IPS DF 4.7 (cell line): ENCODE data around the gene KCNMA1.

Experiments
- DNase-seq: peaks from one replicate; pipeline ENCODE4 v3.0.0-alpha.2; 2013; ENCODE audit warnings: low spot score; ENCODE audit errors: extremely low read depth

The KCNMA1 gene

GRCh38 chr10:77168161-77168560 lies 469.4 kb downstream of the KCNMA1 start:
- DNase-seq, result no peak

- peak; percentile 76 for DNase-seq
Measured at GRCh38 chr10:77165445-77166208, 472.0 kb downstream of the KCNMA1 start.

GRCh38 chr10:77164616-77165311 lies 472.8 kb downstream of the KCNMA1 start:
- no peak for DNase-seq

GRCh38 chr10:77163670-77164348 lies 473.8 kb downstream of the KCNMA1 start:
- no peak for DNase-seq

GRCh38 chr10:77162697-77163096 lies 474.9 kb downstream of the KCNMA1 start:
- no peak for DNase-seq

GRCh38 chr10:77160679-77161078 lies 476.9 kb downstream of the KCNMA1 start:
- DNase-seq, result no peak

GRCh38 chr10:77159538-77160110 lies 478.0 kb downstream of the KCNMA1 start:
- DNase-seq, result no peak

GRCh38 chr10:77158666-77159065 lies 478.9 kb downstream of the KCNMA1 start:
- DNase-seq, result no peak

- DNase-seq, result no peak
Measured at GRCh38 chr10:77157248-77158019, 480.2 kb downstream of the KCNMA1 start.

- DNase-seq, result no peak
Measured at GRCh38 chr10:77156406-77156879, 481.2 kb downstream of the KCNMA1 start.

- no peak for DNase-seq
Measured at GRCh38 chr10:77152256-77152655, 485.4 kb downstream of the KCNMA1 start.

GRCh38 chr10:77151408-77151807 lies 486.2 kb downstream of the KCNMA1 start:
- DNase-seq, result no peak

GRCh38 chr10:77149706-77150105 lies 487.9 kb downstream of the KCNMA1 start:
- DNase-seq, result no peak

GRCh38 chr10:77149001-77149400 lies 488.6 kb downstream of the KCNMA1 start:
- no peak for DNase-seq

- no peak for DNase-seq
Measured at GRCh38 chr10:77147871-77148270, 489.7 kb downstream of the KCNMA1 start.

GRCh38 chr10:77146712-77147336 lies 490.8 kb downstream of the KCNMA1 start:
- DNase-seq, result no peak

- DNase-seq, result no peak
Measured at GRCh38 chr10:77144656-77145055, 493.0 kb downstream of the KCNMA1 start.

- DNase-seq, result no peak
Measured at GRCh38 chr10:77139252-77140160, 498.1 kb downstream of the KCNMA1 start.

GRCh38 chr10:77138541-77138940 lies 499.1 kb downstream of the KCNMA1 start:
- no peak for DNase-seq

- no peak for DNase-seq
Measured at GRCh38 chr10:77135555-77135954, 502.1 kb downstream of the KCNMA1 start.
